Liver (tissue), 9 donors: Measurements from ENCODE around the gene HES6. TPM values are rescaled to one million over a fixed set of nuclear protein-coding genes. Genes with fewer than 3 reads are reported as not detected.

Source experiments
- DNase-seq: peaks from one replicate; pipeline ENCODE4 v3.0.0-alpha.2; 2017; ENCODE audit warnings: low spot score
- H3K27ac ChIP-seq, 2 donors: one replicate each; pipeline ENCODE4 v1.7.0; 2013; ENCODE audit warnings: inconsistent platforms in 2 of 2, low read length in 2 of 2, control low read depth in 1 of 2, low read depth in 1 of 2, mild to moderate bottlenecking in 1 of 2
- H3K27me3 ChIP-seq, 4 donors: one replicate each; pipeline versions ENCODE4 v1.6.1 to v1.7.0; 2013; ENCODE audit warnings: low read length in 3 of 4, inconsistent platforms in 1 of 4, mild to moderate bottlenecking in 1 of 4, moderate library complexity in 1 of 4; ENCODE audit not compliant: control insufficient read depth in 4 of 4, insufficient read depth in 4 of 4
- H3K36me3 ChIP-seq, 4 donors: one replicate each; pipeline versions ENCODE4 v1.6.1 to v1.7.0; 2013; ENCODE audit warnings: low read length in 3 of 4, mild to moderate bottlenecking in 3 of 4, low read depth in 1 of 4, moderate library complexity in 1 of 4; ENCODE audit not compliant: control insufficient read depth in 4 of 4, insufficient read depth in 3 of 4
- H3K4me1 ChIP-seq, 4 donors: one replicate each; pipeline versions ENCODE4 v1.6.1 to v1.7.0; 2013; ENCODE audit warnings: low read length in 3 of 4, mild to moderate bottlenecking in 3 of 4, moderate library complexity in 1 of 4; ENCODE audit not compliant: control insufficient read depth in 4 of 4, insufficient read depth in 4 of 4
- H3K4me3 ChIP-seq, 3 donors: one replicate each; pipeline versions ENCODE4 v1.6.1 to v1.7.0; 2013; ENCODE audit warnings: low read length in 3 of 3, control low read depth in 1 of 3, low read depth in 1 of 3, mild to moderate bottlenecking in 1 of 3
- H3K9ac ChIP-seq, 2 donors: one replicate each; pipeline ENCODE4 v1.7.0; 2013; ENCODE audit warnings: low read length in 2 of 2, mild to moderate bottlenecking in 2 of 2, moderate library complexity in 2 of 2, control low read depth in 1 of 2, low read depth in 1 of 2
- H3K9me3 ChIP-seq, 4 donors: one replicate each; pipeline versions ENCODE4 v1.6.1 to v1.7.0; 2013; ENCODE audit warnings: low read length in 3 of 4; ENCODE audit not compliant: control insufficient read depth in 4 of 4
- ATF3 ChIP-seq: IDR thresholded peaks from 2 replicates; pipeline ENCODE4 v1.6.1; 2016; ENCODE audit warnings: antibody characterized with exemption
- CTCF ChIP-seq: fragments of 150-350 bp; IDR thresholded peaks from 2 replicates; pipeline ENCODE4 v1.5.1; 2017; ENCODE audit warnings: improper control_type of control experiment, low read depth, low read length; ENCODE audit not compliant: missing input control
- EGR1 ChIP-seq, 2 donors: IDR thresholded peaks; 2 replicates each; pipeline ENCODE4 v1.6.1; 2016 to 2018; ENCODE audit warnings: antibody characterized with exemption in 2 of 2, low read depth in 2 of 2
- FOXA1 ChIP-seq: IDR thresholded peaks from 2 replicates; pipeline ENCODE4 v1.6.1; 2016; ENCODE audit warnings: antibody characterized with exemption
- FOXA2 ChIP-seq: IDR thresholded peaks from 2 replicates; pipeline ENCODE4 v1.6.1; 2016; ENCODE audit warnings: antibody characterized with exemption
- GABPA ChIP-seq, 2 donors: IDR thresholded peaks in 1 of 2; conservative IDR thresholded peaks in 1 of 2; 2 replicates each; pipeline ENCODE4 v1.6.1; 2016; ENCODE audit warnings: antibody characterized with exemption in 2 of 2, mild to moderate bottlenecking in 1 of 2, moderate library complexity in 1 of 2
- HNF4A ChIP-seq, 2 donors: conservative IDR thresholded peaks; 2 replicates each; pipeline ENCODE4 v1.6.1; 2016; ENCODE audit warnings: antibody characterized with exemption in 2 of 2, mild to moderate bottlenecking in 2 of 2
- HNF4G ChIP-seq: IDR thresholded peaks from 2 replicates; pipeline ENCODE4 v1.6.1; 2016; ENCODE audit warnings: antibody characterized with exemption
- JUND ChIP-seq, 2 donors: IDR thresholded peaks; 2 replicates each; pipeline ENCODE4 v1.6.1; 2016; ENCODE audit warnings: antibody characterized with exemption in 2 of 2
- MAX ChIP-seq: IDR thresholded peaks from 2 replicates; pipeline ENCODE4 v1.6.1; 2016; ENCODE audit warnings: antibody characterized with exemption
- NR2F2 ChIP-seq: IDR thresholded peaks from 2 replicates; pipeline ENCODE4 v1.6.1; 2016; ENCODE audit warnings: antibody characterized with exemption
- RAD21 ChIP-seq, 2 donors: IDR thresholded peaks; 2 replicates each; pipeline ENCODE4 v1.6.1; 2016; ENCODE audit warnings: antibody characterized with exemption in 2 of 2, mild to moderate bottlenecking in 2 of 2
- REST ChIP-seq: IDR thresholded peaks from 2 replicates; pipeline ENCODE4 v1.6.1; 2016; ENCODE audit warnings: antibody characterized with exemption, mild to moderate bottlenecking
- RXRA ChIP-seq, 2 donors: IDR thresholded peaks; 2 replicates each; pipeline ENCODE4 v1.6.1; 2017 to 2018; ENCODE audit warnings: antibody characterized with exemption in 2 of 2, mild to moderate bottlenecking in 1 of 2
- SP1 ChIP-seq: IDR thresholded peaks from 2 replicates; pipeline ENCODE4 v1.6.1; 2018; ENCODE audit warnings: antibody characterized with exemption, mild to moderate bottlenecking
- TAF1 ChIP-seq: conservative IDR thresholded peaks from 2 replicates; pipeline ENCODE4 v1.6.1; 2016; ENCODE audit warnings: antibody characterized with exemption, mild to moderate bottlenecking
- ZBTB33 ChIP-seq: IDR thresholded peaks from 2 replicates; pipeline ENCODE4 v1.6.1; 2016; ENCODE audit warnings: antibody characterized with exemption
- WGBS: extraction: QIAGEN DNeasy Blood & Tissue Kit; methylation state at CpG from one replicate; pipeline ENCODE4 v1.1.7; 2013; 5-methylcytosine and 5-hydroxymethylcytosine counted together
- polyA plus RNA-seq, 2 donors: library from polyadenylated mRNA; stranded (reverse) in 1 of 2; unstranded in 1 of 2; fragments of 200-250 nt in 1 of 2; fragments of >200 nt in 1 of 2; fragmentation: Nextera tagmentation in 1 of 2; extraction: Ambion mirVana in 1 of 2; gene quantifications; one replicate each; pipeline versions ENCODE4 v1.2.1 to v1.2.3, GENCODE V29; 2013 to 2015
- total RNA-seq, 2 donors: library from RNA; depleted of rRNA; stranded (reverse); fragments of >200 nt; gene quantifications; one replicate each; pipeline ENCODE4 v1.2.3, GENCODE V29; 2014
- donor health status: healthy.
- donor health status: healthy.
- donor health status: healthy.
- donor health status: healthy.
- donor health status: healthy.

HES6 gene
- total and polyA plus RNA-seq, 4 donors: 1.7 to 13.2 (median 2.6) TPM

- TF ChIP-seq REST: no peak
These were observed 6.2 kb downstream of the HES6 start (continued) for GRCh38 chr2:238233625-238234024.

GRCh38 chr2:238231809-238232208, 8.0 kb downstream of the HES6 start:
- TF ChIP-seq FOXA1 (no peak), NR2F2 (no peak), CTCF (no peak), RXRA (IDR thresholded peaks at IDR 0.05) (no peak), FOXA2 (no peak), HNF4A (conservative IDR thresholded peaks at IDR 0.05) (no peak), RAD21 (IDR thresholded peaks at IDR 0.05) (no peak), GABPA (IDR thresholded peaks at IDR 0.05 in 1 of 2, conservative IDR thresholded peaks at IDR 0.05 in 1 of 2) (no peak), ZBTB33 (no peak), HNF4G (no peak), SP1 (no peak), TAF1 (no peak), MAX (no peak), EGR1 (IDR thresholded peaks at IDR 0.05; ENCODE audit: low read depth in 2 of 2) (no peak), ATF3 (no peak), JUND (IDR thresholded peaks at IDR 0.05) (no peak)
- Histone ChIP-seq H3K9ac (no peak overlapping the region), H3K9me3 (no peaks in the 10 kb centered on the region), H3K4me3 (peak overlapping the region in 1 of 3 donors; percentile 51), H3K27me3 (no peaks in the 10 kb centered on the region), H3K36me3 (no peaks in the 10 kb centered on the region), H3K27ac (no peak overlapping the region), H3K4me1 (peaks cover 0 to 11% (median 4%) of the 10 kb centered on the region in 4 donors)
- no peak for DNase-seq
- 64% methylated on average over 21 of the region's 21 CpGs for WGBS
